Sigmoid colon (tissue), 7 donors: ENCODE results near the gene SFTPB. TPM values are rescaled to one million over a fixed set of nuclear protein-coding genes. Genes with fewer than 3 reads are reported as not detected.
"Not testable (repeated sequence)": the region's sequence is repeated elsewhere in the genome, so short reads cannot be mapped to it uniquely, and the experiment has no call there.

Source experiments
- DNase-seq: peaks from one replicate; pipeline ENCODE4 v3.0.0-alpha.2; 2019
- H3K27ac ChIP-seq, 4 donors: fragments of 200-600 bp; sonication (generic); one replicate each; pipeline ENCODE4 v1.5.1; 2016 to 2019; ENCODE audit warnings: mild to moderate bottlenecking in 1 of 4
- H3K27me3 ChIP-seq, 3 donors: fragments of 200-600 bp; sonication (generic); one replicate each; pipeline ENCODE4 v1.5.1; 2019; ENCODE audit warnings: mild to moderate bottlenecking in 1 of 3
- H3K36me3 ChIP-seq, 4 donors: fragments of 200-600 bp; sonication (generic); one replicate each; pipeline ENCODE4 v1.5.1; 2016 to 2019
- H3K4me1 ChIP-seq, 4 donors: fragments of 200-600 bp; sonication (generic); one replicate each; pipeline ENCODE4 v1.5.1; 2017 to 2019
- H3K4me3 ChIP-seq, 4 donors: fragments of 200-600 bp; sonication (generic); one replicate each; pipeline ENCODE4 v1.5.1; 2017 to 2019; ENCODE audit warnings: mild to moderate bottlenecking in 2 of 4, moderate library complexity in 1 of 4
- H3K9me3 ChIP-seq, 4 donors: fragments of 200-600 bp in 3 of 4; sonication (generic) in 3 of 4; one replicate each; pipeline versions ENCODE4 v1.5.1 to v1.6.1; 2013 to 2019
- CTCF ChIP-seq, 4 experiments: fragments of 450-650 bp in 3 of 4; fragments of 200-600 bp in 1 of 4; IDR thresholded peaks; one replicate each; pipeline ENCODE4 v1.5.1; 2016 to 2019; ENCODE audit warnings: antibody characterized with exemption in 4 of 4, mild to moderate bottlenecking in 3 of 4, moderate library complexity in 2 of 4
- EP300 ChIP-seq, 4 donors: sonication (generic); formaldehyde crosslinking; IDR thresholded peaks; one replicate each; pipeline ENCODE4 v1.6.1; 2017; ENCODE audit warnings: antibody characterized with exemption in 4 of 4
- POLR2A ChIP-seq, 2 donors: fragments of 450-650 bp; IDR thresholded peaks; one replicate each; pipeline ENCODE4 v1.6.1; 2016; ENCODE audit warnings: antibody characterized with exemption in 2 of 2, mild to moderate bottlenecking in 2 of 2, moderate library complexity in 2 of 2
- POLR2AphosphoS5 ChIP-seq, 4 donors: sonication (generic); formaldehyde crosslinking; IDR thresholded peaks; one replicate each; pipeline ENCODE4 v1.6.1; 2017; ENCODE audit warnings: antibody characterized with exemption in 4 of 4
- WGBS, 2 donors: extraction: QIAGEN DNeasy Blood & Tissue Kit; methylation state at CpG; one replicate each; pipeline ENCODE4 v1.1.7; 2013; 5-methylcytosine and 5-hydroxymethylcytosine counted together
- intact Hi-C: fragments of 100-400 bp; cut with DNase I; formaldehyde crosslinking; loops from one replicate; pipeline ENCODE4 v1.15.1; 2023
- polyA plus RNA-seq, 3 donors: library from polyadenylated mRNA; stranded (reverse); fragments of 200-250 nt; gene quantifications; one replicate each; pipeline ENCODE4 v1.2.3, GENCODE V29; 2013
- total RNA-seq, 4 donors: library from RNA; depleted of rRNA; stranded (reverse); fragments of >200 nt; gene quantifications; one replicate each; pipeline ENCODE4 v1.1.0, GENCODE V29; 2016
- donor health status: healthy with polysubstance abuse.
- donor health status: Bipolar disorder and iron deficiency.
- donor health status: healthy.

SFTPB gene
- total and polyA plus RNA-seq, 7 donors: 0.57 to 23.4 TPM; not detected in 5

GRCh38 chr2:85615413-85615728 lies 52.6 kb downstream of the SFTPB start:
- WGBS, 2 donors: 92 to 94% methylated on average over 17 of the region's 17 CpGs
- DNase-seq: no peak
- H3K4me3 ChIP-seq: peak overlapping the region in 2 of 4 donors; percentile 84 to 97
- TF ChIP-seq CTCF (IDR thresholded peaks at IDR 0.05) (no peak), EP300 (IDR thresholded peaks at IDR 0.05) (no peak), POLR2AphosphoS5 (IDR thresholded peaks at IDR 0.05) (no peak), POLR2A (IDR thresholded peaks at IDR 0.05) (no peak)
- intact Hi-C loops: no loop called here
- no peaks in the 10 kb centered on the region for H3K9me3 ChIP-seq
- H3K36me3 ChIP-seq: peaks cover 0 to 19% (median 3%) of the 10 kb centered on the region in 4 donors
- H3K27ac ChIP-seq: peak overlapping the region; percentile 88 to 94 (median 92)
- H3K4me1 ChIP-seq: peaks cover 0 to 32% (median 31%) of the 10 kb centered on the region in 4 donors
- H3K27me3 ChIP-seq: no peaks in the 10 kb centered on the region

GRCh38 chr2:85614757-85615156 lies 53.2 kb downstream of the SFTPB start:
- DNase-seq, H3K27me3 ChIP-seq, H3K4me3 ChIP-seq, H3K27ac ChIP-seq, intact Hi-C loops, H3K9me3 ChIP-seq: not testable (repeated sequence)
- peaks cover 0 to 37% (median 33%) of the 10 kb centered on the region in 4 donors for H3K4me1 ChIP-seq
- peaks cover 0 to 13% (median 3%) of the 10 kb centered on the region in 4 donors for H3K36me3 ChIP-seq
- WGBS, 2 donors: 95% methylated on average over 7 of the region's 7 CpGs

GRCh38 chr2:85613717-85614515 lies 54.1 kb downstream of the SFTPB start:
- no peak overlapping the region for H3K4me3 ChIP-seq
- TF ChIP-seq POLR2AphosphoS5 (IDR thresholded peaks at IDR 0.05) (no peak), CTCF (IDR thresholded peaks at IDR 0.05) (no peak), POLR2A (IDR thresholded peaks at IDR 0.05) (no peak)
- H3K27ac ChIP-seq: no peak overlapping the region
- intact Hi-C loops: no loop called here
- H3K9me3 ChIP-seq: no peaks in the 10 kb centered on the region
- no peaks in the 10 kb centered on the region for H3K27me3 ChIP-seq
- 85 to 90% methylated on average over 10 of the region's 10 CpGs for WGBS, 2 donors
- no peak for DNase-seq
- H3K4me1 ChIP-seq: peaks cover 0 to 37% (median 33%) of the 10 kb centered on the region in 4 donors
- peaks cover 0 to 11% (median 0%) of the 10 kb centered on the region in 4 donors for H3K36me3 ChIP-seq

GRCh38 chr2:85611705-85612587 lies 56.1 kb downstream of the SFTPB start, which contains the start of gene C2orf68:
C2orf68 (minus strand) TSS chr2:85612066; CDS start chr2:85611984, 82 bp downstream.
- DNase-seq: peak; percentile 94
- Histone ChIP-seq H3K4me3 (peak within 1 kb of the TSS; percentile 60 to 99 (median 86)), H3K4me1 (peaks cover 0 to 23% (median 21%) of the 10 kb centered on the region in 4 donors), H3K36me3 (peaks cover 0 to 27% (median 0%) of the 10 kb centered on the region in 4 donors), H3K9me3 (no peaks in the 10 kb centered on the region), H3K27ac (peak within 1 kb of the TSS; percentile 79 to 93 (median 88)), H3K27me3 (no peaks in the 10 kb centered on the region)
- TF ChIP-seq POLR2AphosphoS5 (IDR thresholded peaks at IDR 0.05): peak; percentile 78 to 93 (median 86)
- peak; percentile 67 to 68 for TF ChIP-seq POLR2A (IDR thresholded peaks at IDR 0.05)
- TF ChIP-seq CTCF (IDR thresholded peaks at IDR 0.05): no peak
- no peak for TF ChIP-seq EP300 (IDR thresholded peaks at IDR 0.05)
- 10 to 14% methylated on average over 73 of the region's 73 CpGs for WGBS, 2 donors
- intact Hi-C loops: no loop called here

GRCh38 chr2:85611217-85611704 lies 56.7 kb downstream of the SFTPB start:
- intact Hi-C loops: no loop called here
- H3K4me3 ChIP-seq: peak overlapping the region; percentile 60 to 99 (median 86)
- no peaks in the 10 kb centered on the region for H3K9me3 ChIP-seq
- TF ChIP-seq POLR2A (IDR thresholded peaks at IDR 0.05) (no peak), CTCF (IDR thresholded peaks at IDR 0.05) (no peak), POLR2AphosphoS5 (IDR thresholded peaks at IDR 0.05) (no peak), EP300 (IDR thresholded peaks at IDR 0.05) (no peak)
- peaks cover 0 to 21% (median 18%) of the 10 kb centered on the region in 4 donors for H3K4me1 ChIP-seq
- DNase-seq: no peak
- H3K36me3 ChIP-seq: peaks cover 0 to 32% (median 0%) of the 10 kb centered on the region in 4 donors
- WGBS, 2 donors: 3 to 8% methylated on average over 24 of the region's 24 CpGs
- peak overlapping the region; percentile 79 to 93 (median 88) for H3K27ac ChIP-seq
- no peaks in the 10 kb centered on the region for H3K27me3 ChIP-seq
